HEK293 (cell line): Measurements from ENCODE around the gene TLE6.
A peak's percentile ranks its signal among the peaks of the same experiment; 100 is the strongest.

Experiments
- BCL11A ChIP-seq: fragments of 450-650 bp; formaldehyde crosslinking; IDR thresholded peaks from 2 replicates; pipeline ENCODE4 v1.5.1; 2016; ENCODE audit warnings: low read depth, missing biosample characterization, missing genetic modification characterization
- KLF1 ChIP-seq: fragments of 450-650 bp; formaldehyde crosslinking; IDR thresholded peaks from 2 replicates; pipeline ENCODE4 v1.5.1; 2016; ENCODE audit warnings: missing biosample characterization, missing genetic modification characterization
- KLF7 ChIP-seq: fragments of 450-650 bp; formaldehyde crosslinking; IDR thresholded peaks from 2 replicates; pipeline ENCODE4 v1.5.1; 2016; ENCODE audit warnings: missing biosample characterization, missing genetic modification characterization, borderline replicate concordance
- OVOL3 ChIP-seq: fragments of 450-650 bp; formaldehyde crosslinking; IDR thresholded peaks from 2 replicates; pipeline ENCODE4 v1.5.1; 2016; ENCODE audit warnings: missing biosample characterization, missing genetic modification characterization
- REPIN1 ChIP-seq: fragments of 450-650 bp; formaldehyde crosslinking; IDR thresholded peaks from 2 replicates; pipeline ENCODE4 v1.5.1; 2017; ENCODE audit warnings: missing biosample characterization, missing genetic modification characterization, low read depth
- SP3 ChIP-seq: fragments of 450-650 bp; formaldehyde crosslinking; IDR thresholded peaks from 2 replicates; pipeline ENCODE4 v1.5.1; 2016; ENCODE audit warnings: missing biosample characterization, missing genetic modification characterization
- TSHZ1 ChIP-seq: fragments of 450-650 bp; formaldehyde crosslinking; IDR thresholded peaks from 2 replicates; pipeline ENCODE4 v1.5.1; 2016; ENCODE audit warnings: missing biosample characterization, missing genetic modification characterization, borderline replicate concordance
- WT1 ChIP-seq: fragments of 450-650 bp; formaldehyde crosslinking; IDR thresholded peaks from 2 replicates; pipeline ENCODE4 v1.5.1; 2016; ENCODE audit warnings: missing biosample characterization, missing genetic modification characterization
- ZBTB10 ChIP-seq: fragments of 450-650 bp; formaldehyde crosslinking; IDR thresholded peaks from 2 replicates; pipeline ENCODE4 v1.5.1; 2016; ENCODE audit warnings: missing biosample characterization, missing genetic modification characterization
- ZEB2 ChIP-seq: fragments of 450-650 bp; formaldehyde crosslinking; IDR thresholded peaks from 2 replicates; pipeline ENCODE4 v1.5.1; 2016; ENCODE audit warnings: missing biosample characterization, missing genetic modification characterization
- ZNF148 ChIP-seq: fragments of 450-650 bp; formaldehyde crosslinking; IDR thresholded peaks from 2 replicates; pipeline ENCODE4 v1.5.0; 2017; ENCODE audit warnings: missing biosample characterization, missing genetic modification characterization, borderline replicate concordance
- ZNF202 ChIP-seq: fragments of 450-650 bp; formaldehyde crosslinking; IDR thresholded peaks from 2 replicates; pipeline ENCODE4 v1.5.1; 2016; ENCODE audit warnings: missing biosample characterization, missing genetic modification characterization, borderline replicate concordance
- ZNF211 ChIP-seq: fragments of 450-650 bp; formaldehyde crosslinking; IDR thresholded peaks from 2 replicates; pipeline ENCODE4 v1.5.1; 2016; ENCODE audit warnings: low read depth, missing biosample characterization, missing genetic modification characterization
- ZNF24 ChIP-seq: fragments of 450-650 bp; formaldehyde crosslinking; IDR thresholded peaks from 2 replicates; pipeline ENCODE4 v1.5.1; 2016; ENCODE audit warnings: missing biosample characterization, missing genetic modification characterization
- ZNF335 ChIP-seq: fragments of 450-650 bp; formaldehyde crosslinking; conservative IDR thresholded peaks from 2 replicates; pipeline ENCODE4 v1.5.1; 2016; ENCODE audit warnings: missing biosample characterization, missing genetic modification characterization
- ZNF449 ChIP-seq: fragments of 450-650 bp; formaldehyde crosslinking; IDR thresholded peaks from 2 replicates; pipeline ENCODE4 v1.5.1; 2017; ENCODE audit warnings: missing biosample characterization, mild to moderate bottlenecking, missing genetic modification characterization, moderate library complexity
- ZNF560 ChIP-seq: fragments of 450-650 bp; formaldehyde crosslinking; IDR thresholded peaks from 2 replicates; pipeline ENCODE4 v1.5.1; 2017; ENCODE audit warnings: missing biosample characterization, missing genetic modification characterization, borderline replicate concordance
- ZNF610 ChIP-seq: fragments of 450-650 bp; formaldehyde crosslinking; IDR thresholded peaks from 2 replicates; pipeline ENCODE4 v1.5.1; 2016; ENCODE audit warnings: missing biosample characterization, missing genetic modification characterization, borderline replicate concordance
- ZNF76 ChIP-seq: fragments of 450-650 bp; formaldehyde crosslinking; IDR thresholded peaks from 2 replicates; pipeline ENCODE4; 2016; ENCODE audit warnings: low read depth, missing biosample characterization, missing genetic modification characterization, borderline replicate concordance
- ZNF785 ChIP-seq: fragments of 450-650 bp; formaldehyde crosslinking; IDR thresholded peaks from 2 replicates; pipeline ENCODE4 v1.5.1; 2016; ENCODE audit warnings: missing biosample characterization, missing genetic modification characterization
- TF ChIP-seq, protein P1 (sequence below): fragments of 450-650 bp; formaldehyde crosslinking; IDR thresholded peaks from 2 replicates; pipeline ENCODE4 v1.5.1; 2016; ENCODE audit warnings: missing biosample characterization, missing genetic modification characterization
- TF ChIP-seq, protein P2 (sequence below): fragments of 450-650 bp; formaldehyde crosslinking; IDR thresholded peaks from 2 replicates; pipeline ENCODE4 v1.5.1; 2016; ENCODE audit warnings: missing biosample characterization, missing genetic modification characterization
- TF ChIP-seq, protein P3 (sequence below): fragments of 450-650 bp; formaldehyde crosslinking; IDR thresholded peaks from 2 replicates; pipeline ENCODE4 v1.5.1; 2016; ENCODE audit warnings: missing biosample characterization, missing genetic modification characterization, borderline replicate concordance

The TLE6 gene

GRCh38 chr19:3036119-3036976 is 59.0 kb downstream of the TLE6 start (continued):
- TF ChIP-seq ZNF449 (tag by site-specific recombination) (no peak), TSHZ1 (tag by site-specific recombination) (peak; percentile 61; the same call in 1 of the 2 replicates), OVOL3 (tag by site-specific recombination) (no peak), KLF7 (peak; percentile 13; the same call in 1 of the 2 replicates), WT1 (tag by site-specific recombination) (peak; percentile 80), BCL11A (peak; percentile 59; the same call in 1 of the 2 replicates), ZNF335 (tag by site-specific recombination) (peak; percentile 45), ZNF211 (no peak), ZNF560 (tag by site-specific recombination) (no peak), ZNF610 (tag by site-specific recombination) (peak; percentile 53; the same call in 1 of the 2 replicates), ZNF148 (no peak), KLF1 (tag by site-specific recombination) (peak; percentile 46; the same call in 1 of the 2 replicates), ZNF76 (peak; percentile 87), REPIN1 (tag by site-specific recombination) (0 out of 2 replicates have a peak, but pooled peaks have one; percentile 9), ZEB2 (tag by site-specific recombination) (peak; percentile 72), ZNF202 (tag by site-specific recombination) (no peak), SP3 (tag by site-specific recombination) (peak; percentile 63), ZBTB10 (peak; percentile 33), ZNF785 (tag by site-specific recombination) (no peak), ZNF24 (0 out of 2 replicates have a peak, but pooled peaks have one; percentile 10)
- TF ChIP-seq, protein P1, sequence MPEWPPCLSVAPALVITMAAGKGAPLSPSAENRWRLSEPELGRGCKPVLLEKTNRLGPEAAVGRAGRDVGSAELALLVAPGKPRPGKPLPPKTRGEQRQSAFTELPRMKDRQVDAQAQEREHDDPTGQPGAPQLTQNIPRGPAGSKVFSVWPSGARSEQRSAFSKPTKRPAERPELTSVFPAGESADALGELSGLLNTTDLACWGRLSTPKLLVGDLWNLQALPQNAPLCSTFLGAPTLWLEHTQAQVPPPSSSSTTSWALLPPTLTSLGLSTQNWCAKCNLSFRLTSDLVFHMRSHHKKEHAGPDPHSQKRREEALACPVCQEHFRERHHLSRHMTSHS (tag by site-specific recombination), result no peak
- TF ChIP-seq, protein P2, sequence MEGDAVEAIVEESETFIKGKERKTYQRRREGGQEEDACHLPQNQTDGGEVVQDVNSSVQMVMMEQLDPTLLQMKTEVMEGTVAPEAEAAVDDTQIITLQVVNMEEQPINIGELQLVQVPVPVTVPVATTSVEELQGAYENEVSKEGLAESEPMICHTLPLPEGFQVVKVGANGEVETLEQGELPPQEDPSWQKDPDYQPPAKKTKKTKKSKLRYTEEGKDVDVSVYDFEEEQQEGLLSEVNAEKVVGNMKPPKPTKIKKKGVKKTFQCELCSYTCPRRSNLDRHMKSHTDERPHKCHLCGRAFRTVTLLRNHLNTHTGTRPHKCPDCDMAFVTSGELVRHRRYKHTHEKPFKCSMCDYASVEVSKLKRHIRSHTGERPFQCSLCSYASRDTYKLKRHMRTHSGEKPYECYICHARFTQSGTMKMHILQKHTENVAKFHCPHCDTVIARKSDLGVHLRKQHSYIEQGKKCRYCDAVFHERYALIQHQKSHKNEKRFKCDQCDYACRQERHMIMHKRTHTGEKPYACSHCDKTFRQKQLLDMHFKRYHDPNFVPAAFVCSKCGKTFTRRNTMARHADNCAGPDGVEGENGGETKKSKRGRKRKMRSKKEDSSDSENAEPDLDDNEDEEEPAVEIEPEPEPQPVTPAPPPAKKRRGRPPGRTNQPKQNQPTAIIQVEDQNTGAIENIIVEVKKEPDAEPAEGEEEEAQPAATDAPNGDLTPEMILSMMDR (tag by site-specific recombination), result peak; percentile 41
- TF ChIP-seq, protein P3, sequence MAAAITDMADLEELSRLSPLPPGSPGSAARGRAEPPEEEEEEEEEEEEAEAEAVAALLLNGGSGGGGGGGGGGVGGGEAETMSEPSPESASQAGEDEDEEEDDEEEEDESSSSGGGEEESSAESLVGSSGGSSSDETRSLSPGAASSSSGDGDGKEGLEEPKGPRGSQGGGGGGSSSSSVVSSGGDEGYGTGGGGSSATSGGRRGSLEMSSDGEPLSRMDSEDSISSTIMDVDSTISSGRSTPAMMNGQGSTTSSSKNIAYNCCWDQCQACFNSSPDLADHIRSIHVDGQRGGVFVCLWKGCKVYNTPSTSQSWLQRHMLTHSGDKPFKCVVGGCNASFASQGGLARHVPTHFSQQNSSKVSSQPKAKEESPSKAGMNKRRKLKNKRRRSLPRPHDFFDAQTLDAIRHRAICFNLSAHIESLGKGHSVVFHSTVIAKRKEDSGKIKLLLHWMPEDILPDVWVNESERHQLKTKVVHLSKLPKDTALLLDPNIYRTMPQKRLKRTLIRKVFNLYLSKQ, result no peak
